ENCODE data around the gene DBH.

Gene DBH

DNA sequence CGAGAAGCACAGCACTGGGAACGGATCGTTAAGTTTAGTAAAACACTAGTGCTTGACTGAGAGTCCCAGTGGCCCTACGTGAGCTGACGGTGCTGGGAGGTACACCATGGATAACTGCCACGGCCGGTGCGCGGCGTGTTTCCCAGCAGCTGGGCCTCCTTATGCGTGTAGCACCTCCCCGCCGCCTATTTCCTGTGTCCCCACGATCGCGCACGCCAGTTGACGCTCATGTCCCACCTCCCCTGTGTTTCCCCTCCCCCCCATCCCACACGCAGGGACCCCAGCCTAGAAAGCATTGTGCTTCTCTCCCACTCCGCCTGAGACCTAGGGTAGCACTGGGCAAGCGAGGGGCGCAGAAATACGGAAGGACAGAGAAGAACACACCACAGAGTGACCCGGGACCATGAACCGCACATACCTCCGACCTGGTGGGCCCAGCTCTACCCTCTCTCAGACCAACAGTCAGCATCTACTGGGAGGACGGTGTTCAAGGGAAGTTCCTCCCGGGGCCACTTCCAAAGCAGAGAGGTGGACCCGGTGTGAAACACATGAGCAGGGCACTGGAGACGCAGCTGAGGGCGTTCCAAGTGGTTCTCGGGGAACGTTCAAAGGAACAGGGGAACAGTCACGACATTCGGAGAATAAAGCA is 45.6 kb downstream of the DBH start:
- DNase-seq (ENCODE audit: low read depth in 1 of 2, low spot score in 1 of 2): no peak

DNA sequence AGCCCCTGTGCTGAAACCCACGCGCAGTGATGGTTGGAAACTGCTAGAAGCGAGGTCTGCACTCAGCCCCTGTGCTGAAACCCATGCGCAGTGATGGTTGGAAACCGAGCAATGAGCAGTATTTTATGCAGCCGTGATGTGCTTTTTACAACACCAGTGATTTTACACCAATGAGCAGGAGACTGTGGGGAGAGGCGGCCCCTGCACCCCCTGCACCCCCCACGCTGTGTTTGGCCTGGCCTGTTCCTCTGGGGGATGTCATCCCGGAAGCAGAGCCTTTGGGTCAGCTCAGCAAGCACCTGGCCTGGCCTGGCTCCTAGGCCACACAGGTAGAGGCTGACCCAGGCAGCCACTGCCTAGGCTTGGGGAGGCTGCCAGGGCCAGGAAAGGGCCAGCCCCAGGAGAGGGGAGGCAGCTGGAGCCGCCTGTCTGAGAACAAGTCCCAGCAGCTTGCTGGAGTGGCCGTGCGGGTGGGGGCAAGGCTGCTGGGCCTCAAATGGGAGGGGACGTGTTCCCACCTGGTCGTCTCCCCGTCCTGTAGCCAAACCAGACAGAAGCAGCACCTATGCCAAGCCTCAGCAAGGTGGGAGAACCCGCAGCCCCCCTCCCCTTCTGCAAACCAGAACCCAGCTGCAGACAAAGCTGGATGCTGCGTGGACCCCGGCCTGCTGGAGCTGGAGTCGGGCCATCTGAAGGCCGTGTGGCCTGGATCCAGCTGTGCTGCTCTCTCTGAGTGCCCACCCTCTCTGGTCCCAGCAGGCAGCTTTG is 46.8 kb downstream of the DBH start:
- no peak for DNase-seq (ENCODE audit: low read depth in 1 of 2, low spot score in 1 of 2)

GRCh38 chr9:133683586-133684120 is 47.5 kb downstream of the DBH start:
- DNase-seq (ENCODE audit: low read depth in 1 of 2, low spot score in 1 of 2): peak; percentile 18 to 40

DNA sequence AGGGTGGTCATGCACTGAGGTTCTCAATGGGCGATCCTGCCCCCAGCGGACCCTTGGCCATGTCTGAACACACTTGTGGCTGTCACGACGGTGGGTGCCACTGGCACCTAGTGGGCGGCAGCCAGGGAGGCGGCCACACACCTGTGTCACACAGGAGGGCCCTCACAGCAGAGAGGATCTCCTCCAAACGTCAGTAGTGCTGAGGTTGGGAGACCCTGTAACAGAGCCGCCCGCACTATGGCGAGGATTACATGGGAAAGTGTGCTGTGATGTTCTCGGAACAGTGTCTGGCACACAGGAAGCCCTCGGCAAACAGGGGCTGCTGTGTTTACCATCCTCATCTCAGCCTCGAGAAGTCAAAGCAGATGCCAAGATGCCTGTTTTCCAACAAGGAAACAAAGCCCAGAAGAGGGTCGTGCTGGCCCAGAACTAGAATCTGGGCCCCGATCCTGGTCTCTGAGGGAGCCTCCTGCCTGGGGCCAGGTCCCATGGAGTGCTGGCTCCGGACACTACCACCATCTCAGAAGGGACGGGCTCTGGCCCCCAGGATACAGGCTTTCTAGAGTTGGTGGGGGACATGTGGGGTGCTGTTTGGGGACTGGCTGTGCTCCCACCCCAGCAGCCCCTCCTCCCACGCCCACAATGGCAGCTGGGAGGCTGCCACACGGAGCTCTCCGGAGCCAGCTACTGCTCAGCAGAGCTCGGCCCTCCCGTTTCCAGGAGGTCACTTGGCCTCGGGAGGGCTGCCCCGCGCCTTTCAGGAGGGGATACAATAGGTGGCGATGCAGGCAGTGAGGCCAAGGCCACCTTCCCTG is 48.2 kb downstream of the DBH start:
- no peak for DNase-seq (ENCODE audit: low read depth in 1 of 2, low spot score in 1 of 2)

GRCh38 chr9:133684936-133685361 is 48.8 kb downstream of the DBH start:
- no peak for DNase-seq (ENCODE audit: low read depth in 1 of 2, low spot score in 1 of 2)

DNA sequence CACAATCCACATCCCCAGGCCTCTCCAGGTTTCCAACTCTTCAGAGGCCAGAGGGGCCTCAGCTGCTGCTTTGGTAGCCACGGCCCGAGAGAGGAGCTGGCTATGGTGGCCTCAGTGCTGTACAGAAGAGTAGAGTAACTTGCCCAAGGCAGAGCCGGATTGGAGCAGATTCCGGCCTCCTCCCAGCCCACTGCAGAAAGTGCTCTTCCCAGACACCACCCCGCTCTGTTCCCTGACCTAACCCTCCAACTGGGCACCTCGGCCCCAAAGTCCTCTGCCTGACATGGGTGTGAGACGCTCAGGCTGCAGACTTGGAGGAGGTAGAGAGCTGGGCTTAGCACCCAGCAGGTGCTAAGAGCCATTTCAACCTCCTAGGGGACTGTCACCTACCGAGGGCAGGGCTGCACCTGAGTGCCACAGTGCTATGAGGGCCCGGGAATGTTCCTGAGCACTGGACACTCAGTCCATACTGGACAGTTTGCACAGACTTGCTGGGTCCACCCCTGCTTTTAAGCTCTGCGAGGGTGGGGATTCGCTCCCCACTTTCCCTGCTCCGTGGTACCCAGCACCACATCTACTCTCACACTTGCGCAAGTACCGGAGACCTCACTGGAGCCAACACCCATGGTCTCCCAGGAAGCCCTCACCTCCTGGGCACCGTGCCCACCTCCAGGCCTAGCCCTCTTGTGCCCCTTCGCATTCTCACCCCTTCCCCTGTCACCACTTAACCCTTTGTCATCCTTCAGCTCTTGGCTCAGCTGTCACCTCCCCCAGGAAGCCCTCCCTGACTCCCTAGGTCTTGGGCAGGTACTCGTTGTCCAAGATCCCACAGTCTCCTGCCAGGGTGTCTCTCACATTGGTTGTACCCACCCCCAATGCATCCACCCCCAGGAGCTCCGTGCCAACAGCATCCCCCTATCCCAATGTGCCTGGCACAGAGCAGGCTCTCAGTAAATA is 49.8 kb downstream of the DBH start:
- no peak for DNase-seq (ENCODE audit: low read depth in 1 of 2, low spot score in 1 of 2)

- no peak for DNase-seq (ENCODE audit: low read depth in 1 of 2, low spot score in 1 of 2)
Measured at GRCh38 chr9:133686642-133687575, 50.7 kb downstream of the DBH start.

GRCh38 chr9:133687856-133688761 is 51.9 kb downstream of the DBH start:
- no peak for DNase-seq (ENCODE audit: low read depth in 1 of 2, low spot score in 1 of 2)

GRCh38 chr9:133689151-133689763 is 53.1 kb downstream of the DBH start:
- DNase-seq (ENCODE audit: low read depth in 1 of 2, low spot score in 1 of 2): no peak

DNA sequence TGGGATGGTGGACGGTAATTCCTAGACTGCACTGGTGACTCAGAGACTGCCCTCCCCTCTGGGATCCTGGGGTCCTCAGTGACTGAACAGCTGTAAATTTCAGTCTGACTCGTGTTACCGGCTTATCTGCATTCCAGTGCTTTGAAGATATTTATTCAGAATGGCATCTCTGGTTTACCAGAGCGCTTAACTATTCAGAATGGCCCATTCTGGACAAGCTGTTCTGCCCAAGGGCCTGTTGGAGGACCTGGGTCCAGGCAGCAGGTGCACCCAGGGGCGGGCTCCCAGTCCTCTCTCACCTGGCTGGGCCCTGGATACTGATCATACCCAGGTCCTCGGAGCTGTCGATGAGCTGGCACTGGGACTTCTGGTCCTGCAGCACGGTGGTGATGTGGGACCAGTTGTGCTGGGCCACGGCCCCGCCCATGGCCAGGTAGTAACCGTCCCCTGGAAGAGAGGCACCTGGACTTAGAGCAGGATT is 54.0 kb downstream of the DBH start:
- DNase-seq (ENCODE audit: low read depth in 1 of 2, low spot score in 1 of 2): no peak

DNA sequence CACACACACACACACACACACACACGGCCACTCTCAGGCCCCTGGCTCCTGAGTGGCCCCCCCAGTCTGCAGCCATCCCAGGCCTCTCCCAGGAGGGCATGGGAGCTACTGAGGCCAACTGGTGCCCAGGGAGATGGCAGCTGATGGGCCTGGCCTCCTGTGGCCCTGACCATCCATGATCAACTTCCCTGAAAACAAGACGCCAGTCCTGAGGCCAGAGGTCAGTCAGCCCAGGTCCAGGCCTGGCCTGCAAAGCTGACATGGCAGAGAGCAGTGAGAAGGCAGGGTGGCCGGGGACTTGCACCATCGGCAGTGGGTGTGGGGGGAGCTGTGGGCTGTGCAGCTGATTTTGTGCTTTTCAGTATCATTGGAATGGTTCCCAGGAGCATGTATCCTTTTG is 55.0 kb downstream of the DBH start:
- DNase-seq (ENCODE audit: low read depth in 1 of 2, low spot score in 1 of 2): no peak

- no peak for DNase-seq (ENCODE audit: low read depth in 1 of 2, low spot score in 1 of 2)
Measured at GRCh38 chr9:133691626-133692363, 55.6 kb downstream of the DBH start.

DNA sequence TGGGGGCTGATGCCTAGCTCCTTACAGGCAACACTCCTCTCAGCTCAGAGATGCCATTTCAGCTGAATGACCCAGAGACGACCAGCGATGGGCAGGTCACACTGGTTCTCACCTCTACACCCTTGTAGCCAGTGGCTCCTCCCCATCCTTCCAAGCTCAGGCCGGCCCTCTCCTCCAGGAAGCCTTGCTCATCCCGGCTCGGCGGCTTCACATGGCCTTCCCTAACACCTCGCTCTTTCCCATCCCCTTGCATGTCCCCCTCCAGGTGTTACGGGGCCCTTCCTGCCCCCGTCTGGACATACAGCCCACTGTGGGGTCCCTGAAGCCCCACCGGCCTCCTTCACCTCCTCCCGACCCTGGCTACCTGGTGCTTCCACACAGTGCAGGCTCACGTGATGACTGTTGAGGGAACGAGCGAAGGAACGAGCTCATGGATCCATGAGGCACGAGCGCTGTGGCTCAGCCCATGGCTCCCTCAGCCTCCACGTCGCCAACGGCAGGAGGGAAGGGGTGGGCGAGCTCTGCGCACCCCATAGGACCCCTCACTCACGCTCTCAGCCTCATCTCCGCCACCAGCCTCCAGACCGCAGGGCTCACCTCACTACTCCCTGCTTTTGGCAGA is 56.3 kb downstream of the DBH start:
- DNase-seq (ENCODE audit: low read depth in 1 of 2, low spot score in 1 of 2): no peak

GRCh38 chr9:133693116-133693515 is 57.0 kb downstream of the DBH start:
- no peak for DNase-seq (ENCODE audit: low read depth in 1 of 2, low spot score in 1 of 2)

- no peak for DNase-seq (ENCODE audit: low read depth in 1 of 2, low spot score in 1 of 2)
Measured at GRCh38 chr9:133693703-133694529, 57.8 kb downstream of the DBH start.

DNA sequence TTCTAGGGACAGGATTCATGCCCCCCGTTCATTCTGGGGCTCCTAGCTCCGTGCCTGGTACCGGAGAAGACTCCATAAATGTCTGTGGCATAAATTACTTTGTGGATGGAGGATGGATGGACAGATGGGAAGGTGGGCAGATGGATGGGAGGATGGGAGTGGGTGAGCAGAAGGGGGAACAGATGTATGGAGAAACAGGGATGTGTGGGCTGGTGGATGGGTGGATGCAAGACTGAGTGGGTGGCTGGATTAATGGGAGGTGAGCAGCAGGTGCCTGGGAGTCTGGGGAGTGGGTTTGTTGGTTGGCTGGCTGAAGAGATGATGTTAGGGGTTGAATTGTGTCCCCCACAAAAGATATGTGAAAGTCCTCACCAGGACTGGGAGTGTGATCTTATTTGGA is 58.5 kb downstream of the DBH start:
- DNase-seq (ENCODE audit: low read depth in 1 of 2, low spot score in 1 of 2): no peak

All from activated CD4-positive, alpha-beta T cell treated with anti-CD3 and anti-CD28 coated beads, Interleukin-2, amount 50 U/mL, for 24 hours (primary cell).